ENCODE data around the gene TBC1D14. TPM values are rescaled to one million over a fixed set of nuclear protein-coding genes. Genes with fewer than 3 reads are reported as not detected.

The TBC1D14 gene
- polyA plus RNA-seq, 4 donors, result 49.2 to 61.1 (median 57.3) TPM

GRCh38 chr4:7016086-7016485 is 106.5 kb downstream of the TBC1D14 start:
- DNase-seq (ENCODE audit: low read depth in 4 of 4, low spot score in 3 of 4), result no peak

GRCh38 chr4:7016512-7016911 is 106.9 kb downstream of the TBC1D14 start:
- DNase-seq (ENCODE audit: low read depth in 4 of 4, low spot score in 3 of 4), result no peak

GRCh38 chr4:7017446-7018048 is 107.9 kb downstream of the TBC1D14 start:
- DNase-seq (ENCODE audit: low read depth in 4 of 4, low spot score in 3 of 4), result no peak

GRCh38 chr4:7018281-7018680 is 108.7 kb downstream of the TBC1D14 start:
- DNase-seq (ENCODE audit: low read depth in 4 of 4, low spot score in 3 of 4), result no peak

- DNase-seq (ENCODE audit: low read depth in 4 of 4, low spot score in 3 of 4), result no peak
Measured at GRCh38 chr4:7019367-7019766, 109.7 kb downstream of the TBC1D14 start.

- DNase-seq (ENCODE audit: low read depth in 4 of 4, low spot score in 3 of 4), result no peak
Measured at GRCh38 chr4:7020290-7020689, 110.7 kb downstream of the TBC1D14 start.

- DNase-seq (ENCODE audit: low read depth in 4 of 4, low spot score in 3 of 4), result no peak
Measured at GRCh38 chr4:7020856-7021255, 111.2 kb downstream of the TBC1D14 start.

GRCh38 chr4:7021355-7021754 is 111.7 kb downstream of the TBC1D14 start:
- DNase-seq (ENCODE audit: low read depth in 4 of 4, low spot score in 3 of 4), result no peak

GRCh38 chr4:7021930-7022664 is 112.5 kb downstream of the TBC1D14 start:
- DNase-seq (ENCODE audit: low read depth in 4 of 4, low spot score in 3 of 4), result no peak

GRCh38 chr4:7023486-7023885 is 113.9 kb downstream of the TBC1D14 start:
- DNase-seq (ENCODE audit: low read depth in 4 of 4, low spot score in 3 of 4), result no peak

GRCh38 chr4:7023901-7024300 is 114.3 kb downstream of the TBC1D14 start:
- DNase-seq (ENCODE audit: low read depth in 4 of 4, low spot score in 3 of 4), result no peak

- DNase-seq (ENCODE audit: low read depth in 4 of 4, low spot score in 3 of 4), result no peak
Measured at GRCh38 chr4:7024336-7024890, 114.8 kb downstream of the TBC1D14 start.

- DNase-seq (ENCODE audit: low read depth in 4 of 4, low spot score in 3 of 4), result no peak
Measured at GRCh38 chr4:7025040-7025602, 115.5 kb downstream of the TBC1D14 start.

GRCh38 chr4:7026107-7026506 is 116.5 kb downstream of the TBC1D14 start:
- no peak for DNase-seq (ENCODE audit: low read depth in 4 of 4, low spot score in 3 of 4)

- DNase-seq (ENCODE audit: low read depth in 4 of 4, low spot score in 3 of 4), result no peak
Measured at GRCh38 chr4:7027284-7027683, 117.7 kb downstream of the TBC1D14 start.

- DNase-seq (ENCODE audit: low read depth in 4 of 4, low spot score in 3 of 4), result no peak
Measured at GRCh38 chr4:7027913-7028312, 118.3 kb downstream of the TBC1D14 start.

- DNase-seq (ENCODE audit: low read depth in 4 of 4, low spot score in 3 of 4), result no peak
Measured at GRCh38 chr4:7029212-7029611, 119.6 kb downstream of the TBC1D14 start.

- DNase-seq (ENCODE audit: low read depth in 4 of 4, low spot score in 3 of 4), result no peak
Measured at GRCh38 chr4:7029921-7030320, 120.3 kb downstream of the TBC1D14 start.

- no peak for DNase-seq (ENCODE audit: low read depth in 4 of 4, low spot score in 3 of 4)
Measured at GRCh38 chr4:7030856-7031255, 121.2 kb downstream of the TBC1D14 start.

GRCh38 chr4:7031558-7032449 is 122.2 kb downstream of the TBC1D14 start:
- no peak for DNase-seq (ENCODE audit: low read depth in 4 of 4, low spot score in 3 of 4)

GRCh38 chr4:7032596-7032995 is 123.0 kb downstream of the TBC1D14 start:
- DNase-seq (ENCODE audit: low read depth in 4 of 4, low spot score in 3 of 4), result no peak

Measured in left renal pelvis (tissue), 4 donors.